Muscle of arm (tissue), 12 donors: ENCODE results near the gene TMPRSS7. TPM values are rescaled to one million over a fixed set of nuclear protein-coding genes. Genes with fewer than 3 reads are reported as not detected.
"Not testable (repeated sequence)": the region's sequence is repeated elsewhere in the genome, so short reads cannot be mapped to it uniquely, and the experiment has no call there.

Source experiments
- DNase-seq: peaks from one replicate; pipeline ENCODE4 v3.0.0-alpha.2; 2013
- polyA plus RNA-seq, 12 donors: library from polyadenylated mRNA; unstranded; fragments of 120-200 nt; gene quantifications; one replicate each; pipeline ENCODE4 v1.2.1, GENCODE V29; 2013; ENCODE audit not compliant: insufficient read length in 12 of 12

The TMPRSS7 gene
- polyA plus RNA-seq, 12 donors: 0.08 TPM; not detected in 11

DNA sequence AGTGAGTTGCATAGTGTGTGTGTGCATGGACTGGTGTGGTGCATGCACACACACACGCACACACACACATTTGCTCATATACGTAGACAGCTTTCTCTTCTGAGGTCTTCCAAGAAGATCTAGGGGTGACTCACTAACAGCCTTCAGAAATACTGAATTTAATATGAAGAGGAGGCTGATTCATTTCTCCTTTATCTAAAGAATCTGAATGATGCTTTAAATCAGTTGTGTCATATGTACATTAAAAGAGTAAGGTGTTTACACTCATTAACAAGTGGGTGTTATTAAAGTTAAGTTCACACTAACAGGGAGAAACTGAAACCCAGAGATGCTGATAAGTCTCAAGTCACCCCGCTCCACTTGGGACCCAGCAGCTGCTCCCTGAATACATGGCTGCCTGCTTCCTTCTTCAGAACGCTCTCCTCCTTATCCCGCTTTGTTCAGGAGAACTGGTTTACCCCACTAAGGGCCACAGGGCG lies 22.0 kb downstream of the TMPRSS7 start:
- DNase-seq: no peak

DNA sequence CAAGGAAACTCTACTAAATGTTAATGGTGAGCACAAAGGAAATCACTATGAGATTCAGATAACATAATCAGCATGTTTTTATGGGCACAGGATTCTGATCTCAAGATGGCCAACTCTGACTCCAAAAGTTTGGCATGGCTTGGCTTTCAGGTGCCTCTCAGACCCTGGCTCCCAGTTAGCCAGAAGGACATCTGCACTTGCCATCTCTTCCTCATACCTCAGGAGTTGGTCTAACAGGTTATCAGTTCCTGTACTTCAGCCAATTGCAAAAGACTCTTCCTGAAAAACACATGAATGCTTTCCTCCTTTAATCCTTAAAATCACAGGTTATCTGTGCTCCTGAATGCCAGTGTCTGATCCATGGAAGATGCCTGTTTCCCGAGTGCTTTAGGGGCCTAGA lies 25.0 kb downstream of the TMPRSS7 start:
- DNase-seq: no peak

DNA sequence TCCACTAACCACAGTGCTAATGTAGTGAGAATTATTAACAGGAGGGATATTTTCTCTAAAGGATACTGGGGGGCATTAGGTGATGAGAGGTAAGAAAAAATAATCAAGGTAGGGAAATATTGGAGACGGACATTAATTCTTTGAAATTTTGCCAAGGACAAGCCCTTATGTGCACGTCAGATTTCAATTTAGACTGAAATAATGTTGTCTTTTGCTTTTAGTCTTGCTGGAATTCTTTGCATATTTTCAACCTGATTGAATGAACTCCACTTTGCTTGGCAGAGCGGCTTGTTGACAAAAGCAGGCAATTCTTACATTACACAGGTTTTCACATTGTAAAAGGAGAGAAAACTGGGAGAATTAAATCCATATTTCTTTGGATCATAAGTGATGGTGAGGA lies 26.6 kb downstream of the TMPRSS7 start:
- DNase-seq: no peak

DNA sequence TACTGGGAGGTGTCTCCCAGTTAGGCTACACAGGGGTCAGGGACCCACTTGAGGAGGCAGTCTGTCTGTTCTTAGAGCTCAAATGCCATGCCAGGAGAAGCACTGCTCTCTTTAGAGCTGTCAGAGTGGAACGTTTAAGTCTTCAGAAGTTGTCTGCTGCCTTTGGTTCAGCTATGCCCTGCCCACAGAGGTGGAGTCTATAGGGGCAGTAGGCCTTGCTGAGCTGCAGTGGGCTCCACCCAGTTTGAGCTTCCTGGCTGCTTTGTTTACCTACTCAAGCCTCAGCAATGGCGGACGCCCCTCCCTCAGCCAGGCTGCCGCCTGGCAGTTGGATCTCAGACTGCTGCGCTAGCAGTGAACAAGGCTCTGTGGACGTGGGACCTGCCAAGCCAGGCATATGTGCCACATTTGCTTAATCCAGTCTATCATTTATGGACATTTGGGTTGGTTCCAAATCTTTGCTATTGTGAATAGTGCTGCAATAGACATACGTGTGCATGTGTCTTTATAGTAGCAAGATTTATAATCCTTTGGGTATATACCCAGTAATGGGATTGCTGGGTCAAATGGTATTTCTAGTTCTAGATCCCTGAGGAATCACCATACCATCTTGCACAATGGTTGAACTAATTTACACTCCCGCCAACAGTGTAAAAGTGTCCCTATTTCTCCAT lies 38.0 kb downstream of the TMPRSS7 start:
- DNase-seq: not testable (repeated sequence)

DNA sequence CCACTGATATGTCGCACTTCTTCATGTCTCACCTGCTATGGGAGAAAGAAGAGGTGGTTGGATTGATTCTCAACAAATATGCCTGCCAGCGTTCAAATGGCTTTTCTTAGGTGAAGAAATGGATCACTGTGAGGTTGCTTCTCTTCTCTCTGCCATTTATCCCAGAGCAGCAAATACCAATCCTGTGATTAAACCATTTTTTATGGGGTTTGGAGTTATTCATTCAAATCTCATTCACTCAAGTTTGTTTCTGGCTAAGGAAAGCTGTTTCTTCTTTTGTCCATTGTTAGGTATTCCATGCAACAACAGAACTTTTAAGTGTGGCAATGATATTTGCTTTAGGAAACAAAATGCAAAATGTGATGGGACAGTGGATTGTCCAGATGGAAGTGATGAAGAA lies 39.5 kb downstream of the TMPRSS7 start:
- no peak for DNase-seq

DNA sequence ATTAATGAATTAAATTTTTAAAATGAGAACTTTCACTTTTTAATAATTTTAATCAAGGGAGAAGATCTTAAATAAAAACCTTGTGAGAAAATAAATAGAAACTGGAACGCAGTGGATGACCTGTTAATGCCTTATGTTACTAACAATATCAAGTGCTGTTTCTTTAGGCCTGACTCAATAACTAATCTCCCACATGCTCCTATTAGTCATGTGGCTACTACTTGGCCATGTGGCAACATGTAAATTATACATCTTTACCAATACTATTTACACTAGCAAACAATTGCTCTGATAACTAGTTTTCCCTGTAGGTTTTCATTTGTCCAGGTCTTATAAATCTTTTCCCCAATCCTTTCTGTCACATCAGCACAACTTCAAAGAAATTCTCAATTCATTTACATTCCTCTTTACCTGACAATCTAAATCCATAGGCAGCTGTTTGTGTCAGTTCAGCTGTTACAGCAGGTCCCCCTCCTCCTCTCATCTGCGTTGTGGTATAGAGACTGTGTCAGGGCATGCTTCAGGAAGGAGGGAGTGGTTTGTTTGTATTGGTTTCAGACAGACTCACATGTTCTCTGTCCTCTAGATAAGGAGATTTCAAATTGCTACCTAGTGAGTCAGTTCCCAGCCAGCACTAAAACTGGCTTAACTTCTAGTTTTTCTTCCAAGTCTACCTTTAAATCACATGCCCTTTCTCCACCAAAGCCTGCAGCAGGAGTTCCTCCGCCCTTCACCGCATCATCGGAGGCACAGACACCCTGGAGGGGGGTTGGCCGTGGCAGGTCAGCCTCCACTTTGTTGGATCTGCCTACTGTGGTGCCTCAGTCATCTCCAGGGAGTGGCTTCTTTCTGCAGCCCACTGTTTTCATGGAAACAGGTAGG lies 40.3 kb downstream of the TMPRSS7 start:
- DNase-seq: no peak

DNA sequence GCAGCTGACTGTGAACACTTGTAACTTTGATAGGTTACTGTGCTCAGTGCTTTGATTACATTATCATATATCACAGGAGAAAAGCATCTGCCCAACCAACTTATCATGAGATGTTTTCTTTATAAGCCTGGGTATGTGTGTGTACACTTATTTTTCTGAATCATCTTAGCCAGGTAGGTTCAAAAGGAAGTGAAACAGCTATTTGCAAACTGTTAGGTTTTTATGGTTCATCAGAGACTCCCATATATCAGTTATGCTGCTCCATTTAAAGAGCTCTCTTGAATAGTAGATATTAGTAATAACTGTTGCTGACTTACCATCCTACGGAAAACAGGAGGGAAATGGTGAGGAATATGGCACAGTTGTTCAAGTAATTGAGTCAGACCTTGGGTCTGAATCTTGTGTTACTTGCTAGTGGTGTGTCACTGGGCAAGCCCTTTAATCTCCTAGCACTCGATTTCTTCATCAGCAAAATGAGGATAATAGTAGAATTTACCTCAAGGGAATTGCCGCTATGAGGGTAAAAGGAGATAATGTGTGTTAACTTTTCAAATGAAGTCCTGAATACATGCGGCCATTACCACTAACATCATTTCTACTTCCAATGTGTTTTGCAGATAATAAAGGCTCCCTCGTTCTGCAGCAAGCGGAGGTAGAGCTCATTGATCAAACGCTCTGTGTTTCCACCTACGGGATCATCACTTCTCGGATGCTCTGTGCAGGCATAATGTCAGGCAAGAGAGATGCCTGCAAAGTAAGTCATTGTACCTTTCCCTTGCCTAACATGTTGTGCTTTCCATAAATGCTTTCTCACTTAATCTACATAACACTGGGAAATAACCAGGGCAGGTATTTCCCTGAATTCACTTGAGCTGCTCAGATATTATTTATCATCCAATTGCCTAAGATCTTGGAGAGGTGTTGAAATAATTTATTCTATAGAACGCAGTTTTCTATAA lies 43.9 kb downstream of the TMPRSS7 start:
- DNase-seq: no peak

DNA sequence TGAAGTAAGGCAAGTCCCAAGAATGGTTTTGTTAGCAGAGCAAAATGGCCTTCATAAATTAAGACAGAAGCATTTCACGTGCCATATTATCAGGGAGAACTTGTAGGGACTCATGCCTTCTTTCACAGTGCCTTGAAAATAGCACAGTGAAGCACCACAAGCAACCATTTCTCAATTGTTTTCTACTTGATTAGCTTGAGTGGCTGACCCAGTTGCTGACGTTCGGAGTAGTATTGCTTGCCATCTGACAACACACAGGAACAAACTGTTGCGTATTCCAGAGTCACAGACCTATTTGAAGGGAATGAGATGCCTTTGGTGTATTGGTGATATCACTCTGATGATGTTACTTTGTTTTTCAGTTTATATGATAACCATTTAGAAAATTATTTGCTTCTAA lies 48.7 kb downstream of the TMPRSS7 start:
- DNase-seq: no peak

DNA sequence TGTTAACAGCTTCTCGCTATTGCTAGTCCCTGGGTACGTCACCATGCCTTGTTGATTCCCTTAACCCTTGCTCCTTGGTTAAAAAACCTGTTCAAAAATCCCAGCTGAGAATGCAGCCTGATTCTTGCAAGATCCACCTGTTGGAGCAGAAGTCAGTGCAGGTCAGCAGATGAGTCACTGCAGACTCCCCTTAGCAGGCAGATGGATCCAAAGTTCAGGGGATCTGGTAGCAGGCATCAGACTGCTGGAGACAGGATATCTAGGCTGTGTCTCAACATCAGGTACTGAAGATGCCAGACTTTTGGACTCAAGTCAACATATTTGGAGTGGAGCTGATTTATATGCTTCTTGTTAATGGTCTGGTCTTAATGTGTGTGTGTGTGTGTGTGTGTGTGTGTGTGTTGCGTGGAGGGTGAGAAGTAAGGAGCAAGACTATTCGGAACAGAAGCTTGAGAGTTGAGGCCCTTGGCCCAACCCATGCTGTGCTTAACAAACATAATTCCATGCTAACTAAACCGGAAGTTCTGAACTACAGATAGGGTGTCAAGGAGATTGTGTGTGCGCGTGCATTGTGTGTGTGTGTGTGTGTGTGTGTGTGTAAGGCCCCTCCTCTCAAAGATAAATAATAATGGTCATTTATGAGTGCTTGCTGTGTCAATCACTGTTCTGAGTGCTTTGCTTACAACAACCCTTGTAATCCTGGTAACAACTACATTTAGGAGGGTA lies 50.6 kb downstream of the TMPRSS7 start:
- no peak for DNase-seq

DNA sequence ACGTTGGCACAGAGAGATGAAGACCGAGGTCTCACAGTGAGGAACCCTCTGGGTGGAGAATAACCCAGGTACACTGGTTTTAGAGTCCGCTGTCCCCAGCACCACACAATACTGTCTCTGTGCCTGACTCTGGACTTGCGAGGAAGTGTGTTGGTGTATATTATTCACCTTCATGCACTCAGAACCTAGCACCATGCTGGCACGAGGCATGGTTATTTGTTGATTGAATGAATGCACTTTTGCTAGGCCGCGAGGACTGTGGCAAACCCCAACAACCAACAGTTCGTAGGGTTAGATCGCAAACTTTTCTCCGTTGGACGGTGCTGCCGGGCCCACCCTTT lies 51.2 kb downstream of the TMPRSS7 start:
- DNase-seq: no peak

DNA sequence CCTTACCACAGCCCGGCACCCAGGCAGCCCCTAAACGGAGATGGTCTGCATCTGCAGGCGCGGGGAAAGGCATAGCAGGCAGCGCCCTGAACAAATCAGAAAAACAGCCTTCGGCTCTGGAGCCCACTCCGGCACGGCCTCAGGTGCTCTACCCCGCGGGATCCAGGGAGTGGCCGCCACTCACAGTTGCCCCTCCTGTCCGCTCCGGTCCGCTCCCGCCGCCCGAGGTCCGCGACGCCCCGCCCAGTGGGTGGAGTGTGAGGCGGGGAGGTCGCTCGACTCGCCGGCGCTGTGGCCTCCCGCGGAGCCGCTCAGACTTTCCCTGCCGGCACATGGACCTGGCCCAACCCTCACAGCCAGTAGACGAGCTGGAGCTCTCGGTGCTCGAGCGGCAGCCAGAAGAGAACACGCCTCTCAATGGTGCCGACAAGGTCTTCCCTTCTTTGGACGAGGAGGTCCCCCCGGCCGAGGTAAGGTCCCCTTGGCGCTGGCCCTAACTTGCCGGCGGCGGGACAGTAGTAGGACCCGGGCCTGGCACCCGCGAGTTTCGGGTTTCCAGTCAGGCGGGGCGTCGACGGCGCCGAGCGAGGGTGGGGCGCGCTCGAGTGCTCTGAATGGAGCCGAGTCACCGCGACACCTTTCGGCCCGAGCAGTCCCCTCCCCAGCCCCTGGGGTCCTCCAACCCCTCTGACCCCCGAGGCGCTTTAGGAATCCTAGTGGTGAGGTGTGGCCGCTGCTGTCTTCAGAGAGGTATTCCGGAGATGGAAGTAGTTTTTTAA lies 51.7 kb downstream of the TMPRSS7 start, which contains the start of gene C3orf52:
Gene C3orf52, plus strand, starts transcription at position 314 of the 779 bp plus-strand sequence. Its CDS starts 19 bp downstream, at position 333.
- DNase-seq: peak; percentile 59

DNA sequence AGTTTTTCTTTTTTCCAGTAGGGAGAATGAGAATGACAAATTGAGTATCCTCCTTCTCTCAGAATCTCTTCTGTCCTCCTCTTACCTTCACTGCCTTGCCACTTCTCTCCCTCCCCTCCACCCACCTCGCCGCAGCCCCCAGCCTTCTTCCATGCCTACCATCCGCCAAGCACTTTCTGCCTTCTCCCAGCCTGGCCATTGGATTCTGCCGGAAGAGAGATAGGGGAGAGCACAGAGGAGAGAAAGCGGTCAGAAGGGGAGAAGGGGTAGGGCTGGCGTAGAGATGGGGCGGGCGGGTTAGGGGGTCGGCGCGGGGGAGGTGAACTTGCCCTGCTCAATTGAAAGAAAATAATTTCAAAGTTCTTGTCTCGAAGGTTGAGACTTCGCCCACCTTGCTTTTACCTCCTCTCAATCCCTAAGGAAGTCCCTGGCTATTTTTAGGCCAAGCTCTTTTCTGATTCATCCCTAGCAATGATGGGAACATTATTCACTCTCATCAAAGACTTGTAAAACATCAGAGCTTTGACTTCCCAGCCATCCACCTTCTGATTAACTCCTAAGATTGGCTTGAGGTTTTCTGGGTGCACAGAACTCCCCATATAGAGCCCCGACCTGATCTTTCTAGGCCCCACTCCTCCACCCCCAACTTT lies 52.5 kb downstream of the TMPRSS7 start:
- DNase-seq: no peak

DNA sequence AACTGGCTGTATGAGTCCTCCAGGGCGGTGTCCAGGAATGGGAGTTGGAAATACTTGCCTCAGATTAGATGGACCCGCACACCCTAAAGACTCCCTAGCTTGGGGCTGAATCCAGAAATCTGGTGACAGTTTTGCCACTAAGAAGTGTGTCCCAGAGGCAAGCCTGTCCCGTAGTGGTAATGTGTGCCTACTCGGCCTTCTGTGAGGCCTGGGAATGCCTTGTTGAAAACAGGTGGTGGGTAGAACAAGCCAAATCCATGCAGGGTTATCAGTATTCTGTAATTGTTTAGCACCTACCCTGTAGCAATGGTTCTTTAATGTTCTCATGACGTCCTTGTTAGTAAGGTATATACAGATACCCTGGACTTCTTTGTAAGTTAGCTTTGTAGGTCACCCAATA lies 53.2 kb downstream of the TMPRSS7 start:
- no peak for DNase-seq

DNA sequence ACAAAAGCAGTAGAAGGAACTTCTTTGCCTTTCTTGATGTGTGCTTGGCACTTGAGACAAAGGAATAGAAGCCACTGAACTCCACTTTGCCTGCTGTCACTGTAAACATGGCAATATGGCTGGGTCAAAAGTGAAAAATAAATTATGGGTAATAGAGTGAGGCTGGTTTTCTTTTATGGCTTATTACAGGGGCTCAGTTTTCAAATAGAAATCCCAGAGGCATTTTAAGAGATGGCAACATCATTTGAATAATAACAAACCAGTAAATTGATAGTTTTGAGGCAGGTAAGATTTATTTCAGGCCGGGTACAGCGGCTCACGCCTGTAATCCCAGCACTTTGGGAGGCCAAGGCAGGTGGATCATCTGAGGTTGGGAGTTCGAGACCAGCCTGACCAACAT lies 54.4 kb downstream of the TMPRSS7 start:
- no peak for DNase-seq

DNA sequence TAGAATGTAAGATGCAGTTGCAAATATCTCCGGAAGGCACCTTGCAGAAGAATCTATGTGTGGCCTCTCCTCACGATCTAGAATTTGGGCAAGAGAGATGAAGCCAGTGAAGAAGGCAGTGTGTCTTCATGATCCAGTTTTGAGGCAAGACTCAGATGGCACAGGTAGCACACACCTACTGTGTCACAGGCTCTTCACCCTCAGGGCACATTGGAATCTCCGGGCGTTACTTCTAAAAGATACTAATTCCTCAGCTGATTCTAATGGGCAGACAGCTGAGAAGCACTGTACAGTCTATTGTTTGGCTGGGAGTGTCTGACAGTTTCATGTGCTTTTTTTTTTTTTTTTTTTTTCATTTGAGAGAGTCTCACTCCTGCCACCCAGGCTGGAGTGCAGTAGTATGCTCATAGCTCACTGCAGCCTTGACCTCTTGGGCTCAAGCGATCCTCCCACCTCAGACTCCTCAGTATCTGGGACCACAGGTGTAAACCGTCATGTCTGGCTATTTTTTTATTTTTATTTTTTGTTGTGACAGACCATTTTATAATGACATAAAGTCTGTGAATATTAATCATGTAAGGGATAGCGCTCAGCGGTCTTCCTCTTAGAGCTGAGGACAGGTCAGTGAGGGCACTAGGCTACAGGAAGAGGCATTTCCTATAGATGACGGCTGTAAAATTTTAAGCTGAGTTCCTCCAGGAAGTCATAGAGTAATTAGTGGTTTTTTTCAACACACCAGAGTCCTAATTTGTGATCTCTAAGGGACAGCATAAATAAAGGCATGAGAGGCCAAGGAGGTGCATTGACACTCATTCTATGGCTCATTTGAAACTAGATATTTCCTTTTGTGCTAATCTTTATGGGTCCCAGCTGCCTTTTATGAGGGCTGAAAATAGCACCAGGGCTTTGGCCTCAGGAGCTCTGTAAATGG lies 55.7 kb downstream of the TMPRSS7 start:
- no peak for DNase-seq

DNA sequence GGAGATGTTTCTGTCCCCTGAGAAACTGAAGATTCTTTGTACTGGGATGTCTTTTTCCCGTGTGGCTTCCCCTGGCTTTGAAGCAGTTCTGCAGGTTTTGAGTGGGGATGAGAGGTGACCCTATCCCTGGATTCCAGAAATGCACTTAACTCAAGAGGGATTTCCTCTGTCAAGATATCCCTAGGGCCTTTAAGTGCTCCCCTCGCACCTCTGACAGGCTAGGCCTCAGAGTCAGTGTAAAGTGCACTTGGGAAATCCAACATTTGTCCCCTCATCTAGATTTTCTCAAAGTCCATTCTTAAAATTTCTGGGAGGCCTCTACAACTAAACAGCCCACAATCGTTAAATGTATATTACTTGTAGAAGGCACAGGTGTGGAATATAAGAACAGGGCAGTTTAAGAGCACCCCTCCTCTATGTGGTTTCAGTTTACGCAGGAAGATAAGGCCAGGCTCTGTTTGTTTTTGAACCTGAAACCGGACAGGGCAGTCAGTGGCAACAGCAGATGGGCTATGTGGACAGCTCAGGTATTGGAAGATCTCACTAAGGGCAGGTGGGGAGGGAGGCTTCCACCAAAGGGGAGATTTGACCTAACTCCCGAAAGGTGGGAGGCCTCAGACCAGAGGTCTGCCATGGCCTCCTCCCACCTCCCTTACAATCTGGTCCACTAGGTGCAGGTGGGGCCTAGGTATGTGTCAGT lies 56.5 kb downstream of the TMPRSS7 start:
- DNase-seq: no peak

DNA sequence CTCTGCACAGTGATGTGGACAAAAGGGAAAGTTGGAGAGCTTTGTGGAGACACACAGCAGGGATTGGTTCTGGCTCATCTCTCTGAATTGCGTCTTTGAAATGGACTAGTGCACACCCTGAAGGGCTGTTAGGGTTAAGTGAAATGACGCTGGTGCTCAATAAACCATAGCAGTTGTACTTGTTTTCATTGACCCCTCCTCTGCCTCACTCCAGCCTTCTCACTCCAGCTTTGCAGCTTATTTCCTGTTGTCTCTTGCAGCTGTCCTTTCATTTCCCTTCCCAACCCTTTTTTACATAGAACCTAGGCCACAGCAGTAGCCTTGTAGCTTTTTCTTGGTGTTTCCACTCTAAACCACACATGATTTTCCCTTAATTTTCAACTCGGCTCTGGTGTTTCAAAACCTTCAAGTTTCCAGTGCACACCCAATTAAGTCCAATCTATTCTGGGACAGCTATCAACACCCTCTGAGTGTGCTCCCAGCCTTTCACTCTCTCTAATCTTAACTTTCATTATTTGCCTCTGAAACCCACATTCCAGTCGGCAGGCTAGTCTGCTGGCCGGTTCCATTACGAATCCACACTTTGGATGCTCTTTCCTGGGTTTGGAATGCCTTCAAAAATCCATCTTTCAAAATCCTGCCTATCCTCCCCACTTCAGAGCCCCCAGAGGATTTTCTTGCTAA lies 58.1 kb downstream of the TMPRSS7 start:
- no peak for DNase-seq

DNA sequence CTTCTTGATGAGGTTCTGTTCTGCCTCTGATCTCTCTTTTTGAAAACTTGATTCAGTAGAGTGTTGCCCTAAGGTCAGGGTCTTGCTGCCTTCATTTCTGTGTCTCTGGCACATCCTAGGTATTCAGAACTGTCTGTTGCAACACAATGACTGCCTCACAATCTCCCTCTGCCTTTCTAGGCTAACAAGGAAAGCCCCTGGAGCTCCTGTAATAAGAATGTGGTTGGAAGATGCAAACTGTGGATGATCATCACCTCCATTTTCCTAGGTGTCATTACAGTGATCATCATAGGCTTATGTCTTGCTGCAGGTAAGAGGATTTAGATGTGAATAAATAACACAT lies 58.6 kb downstream of the TMPRSS7 start:
- no peak for DNase-seq
